OCI-LY3 (cell line): ENCODE measurements around the gene PACRG.
A peak's percentile ranks its signal among the peaks of the same experiment; 100 is the strongest.

Experiments used
- H2AFZ ChIP-seq: fragments of 200-600, 300-600 bp; shearing (Covaris generic); 2 replicates; pipeline ENCODE4 v1.6.0; 2014; ENCODE audit warnings: antibody characterized with exemption, low read depth, low read length
- H3K27ac ChIP-seq: fragments of 200-600, 300-600 bp; sonication (generic); 2 replicates; pipeline ENCODE4 v1.5.1; 2014; ENCODE audit warnings: mild to moderate bottlenecking, low read length, moderate library complexity, mixed read lengths
- H3K27me3 ChIP-seq: fragments of 200-600, 300-600 bp; sonication (generic); 2 replicates; pipeline ENCODE4 v1.6.1; 2014; ENCODE audit warnings: low read depth, low read length, mixed read lengths
- H3K36me3 ChIP-seq: fragments of 200-600, 300-600 bp; sonication (generic); replicated peaks from 2 replicates; pipeline ENCODE3; 2014; ENCODE audit warnings: low read depth, low read length, mixed read lengths
- H3K4me1 ChIP-seq: fragments of 300-600, 200-600 bp; sonication (generic); 2 replicates; pipeline ENCODE4 v1.6.1; 2014; ENCODE audit warnings: low read length, mixed read lengths
- H3K4me2 ChIP-seq: fragments of 200-600, 300-600 bp; sonication (generic); 2 replicates; pipeline ENCODE4 v1.6.1; 2014; ENCODE audit warnings: low read length, mixed read lengths
- H3K4me3 ChIP-seq: fragments of 300-600, 200-600 bp; sonication (generic); 2 replicates; pipeline ENCODE4 v1.5.1; 2014; ENCODE audit warnings: antibody characterized with exemption, mild to moderate bottlenecking, low read length, moderate library complexity
- H3K79me2 ChIP-seq: fragments of 300-600, 200-600 bp; shearing (Covaris generic); 2 replicates; pipeline ENCODE4 v1.6.1; 2014; ENCODE audit warnings: mild to moderate bottlenecking, low read length, mixed read lengths
- H3K9ac ChIP-seq: fragments of 300-600, 200-600 bp; shearing (Covaris generic); 2 replicates; pipeline ENCODE4 v1.6.0; 2014; ENCODE audit warnings: mild to moderate bottlenecking, low read length, moderate library complexity
- H3K9me3 ChIP-seq: fragments of 200-600, 300-600 bp; shearing (Covaris generic); 2 replicates; pipeline ENCODE4 v1.6.1; 2014; ENCODE audit warnings: low read length, mixed read lengths; ENCODE audit not compliant: insufficient read depth
- H4K20me1 ChIP-seq: fragments of 200-600, 300-600 bp; sonication (generic); 2 replicates; pipeline ENCODE4 v1.6.1; 2016; ENCODE audit warnings: low read length, mixed read lengths; ENCODE audit not compliant: insufficient read depth
- CTCF ChIP-seq: fragments of 200-600, 300-600 bp; sonication (generic); IDR thresholded peaks from 2 replicates; pipeline ENCODE4 v1.5.1; 2014; ENCODE audit warnings: antibody characterized with exemption, low read length, low read depth
- EZH2phosphoT487 ChIP-seq: fragments of 200-600 bp; shearing (Covaris generic); IDR thresholded peaks from 2 replicates; pipeline ENCODE4 v1.6.1; 2018; ENCODE audit warnings: antibody characterized with exemption, mixed run types, low read depth

PACRG gene

GRCh38 chr6:163113358-163113962 is 385.7 kb downstream of the PACRG start:
- Histone ChIP-seq H3K9ac (no peak overlapping the region), H3K79me2 (no peaks in the 10 kb centered on the region), H3K4me2 (no peak overlapping the region), H3K4me3 (no peak overlapping the region), H4K20me1 (no peaks in the 10 kb centered on the region), H3K27ac (no peak overlapping the region), H3K9me3 (no peaks in the 10 kb centered on the region), H3K36me3 (no peaks in the 10 kb centered on the region), H3K27me3 (no peaks in the 10 kb centered on the region), H2AFZ (no peak overlapping the region), H3K4me1 (no peaks in the 10 kb centered on the region)
- TF ChIP-seq EZH2phosphoT487 (no peak), CTCF (no peak)

- H3K27ac ChIP-seq, result no peak overlapping the region
- no peaks in the 10 kb centered on the region for H4K20me1 ChIP-seq
- H3K27me3 ChIP-seq, result no peaks in the 10 kb centered on the region
- H3K9me3 ChIP-seq, result no peaks in the 10 kb centered on the region
- H3K9ac ChIP-seq, result no peak overlapping the region
- no peaks in the 10 kb centered on the region for H3K36me3 ChIP-seq
- no peaks in the 10 kb centered on the region for H3K4me1 ChIP-seq
- no peak overlapping the region for H3K4me3 ChIP-seq
- no peaks in the 10 kb centered on the region for H3K79me2 ChIP-seq
- no peak overlapping the region for H3K4me2 ChIP-seq
- no peak overlapping the region for H2AFZ ChIP-seq
- TF ChIP-seq EZH2phosphoT487 (no peak), CTCF (no peak)
Measured at GRCh38 chr6:163118941-163119340, 391.2 kb downstream of the PACRG start.

- Histone ChIP-seq H3K36me3 (no peaks in the 10 kb centered on the region), H3K79me2 (no peaks in the 10 kb centered on the region), H2AFZ (no peak overlapping the region), H4K20me1 (no peaks in the 10 kb centered on the region), H3K27me3 (no peaks in the 10 kb centered on the region), H3K27ac (no peak overlapping the region), H3K4me1 (no peaks in the 10 kb centered on the region), H3K9ac (no peak overlapping the region), H3K9me3 (no peaks in the 10 kb centered on the region), H3K4me3 (no peak overlapping the region), H3K4me2 (no peak overlapping the region)
- TF ChIP-seq CTCF (peak; percentile 20; the same call in 1 of the 2 replicates), EZH2phosphoT487 (no peak)
Measured at GRCh38 chr6:163120223-163120622, 392.4 kb downstream of the PACRG start.

- no peak overlapping the region for H2AFZ ChIP-seq
- no peak overlapping the region for H3K4me2 ChIP-seq
- no peaks in the 10 kb centered on the region for H3K27me3 ChIP-seq
- no peaks in the 10 kb centered on the region for H4K20me1 ChIP-seq
- no peaks in the 10 kb centered on the region for H3K36me3 ChIP-seq
- no peaks in the 10 kb centered on the region for H3K4me1 ChIP-seq
- TF ChIP-seq CTCF, result no peak
- no peak for TF ChIP-seq EZH2phosphoT487
- no peaks in the 10 kb centered on the region for H3K9me3 ChIP-seq
- no peak overlapping the region for H3K4me3 ChIP-seq
- no peaks in the 10 kb centered on the region for H3K79me2 ChIP-seq
- no peak overlapping the region for H3K9ac ChIP-seq
- no peak overlapping the region for H3K27ac ChIP-seq
Measured at GRCh38 chr6:163121270-163121669, 393.5 kb downstream of the PACRG start.
